Endothelial cell of umbilical vein (primary cell): ENCODE results near the gene FMN1. TPM values are rescaled to one million over a fixed set of nuclear protein-coding genes. Genes with fewer than 3 reads are reported as not detected.

Experiments used
- BruUV-seq: library from RNA; stranded (reverse); fragments of 400-500 nt; replicated peaks from 2 replicates; lab custom pipeline; 2021; lab: Mats Ljungman, UMichigan
- CTCF ChIA-PET: fragments of 300-600, 350-600 bp; sonication (Branson Sonifier 250); formaldehyde crosslinking; loops from one replicate; lab custom pipeline; 2021; ENCODE audit warnings: antibody characterized with exemption, inconsistent platforms; lab: Charles Lee
- POLR2A ChIA-PET: fragments of 300-600, 350-600 bp; sonication (Branson Sonifier 250); formaldehyde crosslinking; loops from one replicate; lab custom pipeline; 2021; ENCODE audit warnings: antibody characterized with exemption, inconsistent platforms; lab: Charles Lee
- DNase-seq: peaks from one replicate; pipeline ENCODE4 v3.0.0-alpha.2; 2011; ENCODE audit warnings: low read depth, low spot score
- FAIRE-seq: peaks from 2 replicates; lab custom pipeline; 2011; peaks lifted over from hg19 to GRCh38; lab: Jason Lieb, UNC
- H2AFZ ChIP-seq: 2 replicates; pipeline ENCODE4 v1.6.0; 2012; ENCODE audit warnings: low read depth, low read length, control low read depth, inconsistent platforms
- H3K27ac ChIP-seq: 2 replicates; pipeline ENCODE4 v1.5.1; 2011; ENCODE audit warnings: low read depth, mild to moderate bottlenecking, control low read depth, low read length, moderate library complexity; ENCODE audit not compliant: insufficient read depth
- H3K27me3 ChIP-seq, 2 experiments: 2 replicates each; pipeline versions ENCODE4 v1.6.0 to v1.6.1; 2011; ENCODE audit warnings: low read length in 2 of 2, mixed read lengths in 1 of 2; ENCODE audit not compliant: control insufficient read depth in 2 of 2, insufficient read depth in 2 of 2
- H3K36me3 ChIP-seq, 2 experiments: 2 replicates in 1 of 2; 3 replicates in 1 of 2; pipeline ENCODE4 v1.5.1; 2011; ENCODE audit warnings: low read length in 2 of 2, mild to moderate bottlenecking in 1 of 2, moderate library complexity in 1 of 2; ENCODE audit not compliant: control insufficient read depth in 2 of 2, insufficient read depth in 2 of 2; ENCODE audit errors: extremely low read depth in 1 of 2
- H3K4me1 ChIP-seq: 3 replicates; pipeline ENCODE4 v1.5.1; 2011; ENCODE audit warnings: mild to moderate bottlenecking, low read length; ENCODE audit not compliant: control insufficient read depth, insufficient read depth; ENCODE audit errors: extremely low read depth
- H3K4me2 ChIP-seq: 2 replicates; pipeline ENCODE4 v1.6.1; 2011; ENCODE audit warnings: low read length, control low read depth, mixed read lengths; ENCODE audit not compliant: insufficient read depth
- H3K4me3 ChIP-seq, 3 experiments: fragments of 200-600 bp in 1 of 3; sonication (generic), shearing (Covaris generic) in 1 of 3; replicated peaks in 1 of 3; 2 replicates each; pipeline ENCODE4 v1.5.1; 2011 to 2016; ENCODE audit warnings: control low read depth in 3 of 3, low read length in 3 of 3, mild to moderate bottlenecking in 2 of 3, inconsistent platforms in 1 of 3, low read depth in 1 of 3, moderate library complexity in 1 of 3; ENCODE audit not compliant: insufficient read depth in 1 of 3
- H3K79me2 ChIP-seq: 2 replicates; pipeline ENCODE4 v1.6.0; 2012; ENCODE audit warnings: low read length, inconsistent platforms; ENCODE audit not compliant: control insufficient read depth, insufficient read depth
- H3K9ac ChIP-seq: replicated peaks from 2 replicates; pipeline ENCODE3; 2011; ENCODE audit warnings: low read length, control low read depth; ENCODE audit not compliant: insufficient read depth; ENCODE audit errors: extremely low read depth
- H3K9me1 ChIP-seq: replicated peaks from 3 replicates; pipeline ENCODE4 v1.6.0; 2011; ENCODE audit warnings: mild to moderate bottlenecking, low read length; ENCODE audit not compliant: control insufficient read depth, insufficient read depth; ENCODE audit errors: extremely low read depth
- H3K9me3 ChIP-seq: replicated peaks from 2 replicates; pipeline ENCODE4 v1.5.1; 2012; ENCODE audit warnings: low read length, inconsistent platforms; ENCODE audit not compliant: control insufficient read depth, insufficient read depth
- H4K20me1 ChIP-seq: replicated peaks from 2 replicates; pipeline ENCODE3; 2011; ENCODE audit warnings: mild to moderate bottlenecking, low read length; ENCODE audit not compliant: control insufficient read depth, insufficient read depth; ENCODE audit errors: extremely low read depth
- EZH2 ChIP-seq: IDR thresholded peaks from 2 replicates; pipeline ENCODE4 v1.6.1; 2012; ENCODE audit warnings: borderline replicate concordance, low read depth, mild to moderate bottlenecking, moderate library complexity, low read length, inconsistent platforms; ENCODE audit not compliant: severe bottlenecking
- FOS ChIP-seq: IDR thresholded peaks from 2 replicates; pipeline ENCODE4 v1.6.1; 2011; ENCODE audit warnings: mild to moderate bottlenecking, low read length, moderate library complexity, borderline replicate concordance; ENCODE audit not compliant: insufficient read depth
- GATA2 ChIP-seq: IDR thresholded peaks from 2 replicates; pipeline ENCODE4 v1.7.0; 2011; ENCODE audit warnings: low read depth, mild to moderate bottlenecking, moderate library complexity, mixed read lengths, low read length; ENCODE audit not compliant: insufficient read length, insufficient read depth
- JUN ChIP-seq: IDR thresholded peaks from 2 replicates; pipeline ENCODE4 v1.6.1; 2011; ENCODE audit warnings: borderline replicate concordance, low read depth; ENCODE audit not compliant: insufficient read length, insufficient read depth
- MYC ChIP-seq: IDR thresholded peaks from one replicate; pipeline ENCODE4 v1.6.1; 2011; ENCODE audit warnings: mild to moderate bottlenecking, low read depth, low read length
- POLR2A ChIP-seq: IDR thresholded peaks from 2 replicates; pipeline ENCODE4 v1.6.1; 2012; ENCODE audit warnings: low read depth, mild to moderate bottlenecking, control low read depth, low read length
- POLR2AphosphoS5 ChIP-seq: IDR thresholded peaks from 2 replicates; pipeline ENCODE4 v1.6.1; 2012; ENCODE audit warnings: low read depth, mild to moderate bottlenecking, control low read depth, low read length, moderate library complexity; ENCODE audit not compliant: insufficient read depth
- dilution Hi-C: fragments of 300-500 bp; cut with MboI; formaldehyde crosslinking; loops from one replicate; pipeline ENCODE4 v1.15.0; 2019; ENCODE audit warnings: low sequenced_read_pairs; ENCODE audit not compliant: extremely low pct_ligation_motif_present
- intact Hi-C: fragments of 100-400 bp; cut with micrococcal nuclease; formaldehyde crosslinking; loops from one replicate; pipeline ENCODE4 v1.10.0; 2022
- polyA plus RNA-seq, 4 experiments: library from polyadenylated mRNA; depleted of rRNA in 3 of 4; stranded (reverse) in 3 of 4; unstranded in 1 of 4; fragments of >200 nt; gene quantifications; 2 replicates each; pipeline versions ENCODE4 v1.2.1 to v1.2.3, GENCODE V29; 2011 to 2012; ENCODE audit warnings: missing spikeins in 1 of 4
- total RNA-seq: library from RNA; stranded (reverse); gene quantifications from 2 replicates; pipeline ENCODE4 v1.2.3, GENCODE V29; 2021
- TF ChIP-seq, protein P1 (sequence below), 2 donors: IDR thresholded peaks; 1 replicate in 1 of 2; 2 replicates in 1 of 2; pipeline ENCODE4 v1.5.1; 2011; ENCODE audit warnings: low read length in 2 of 2, mild to moderate bottlenecking in 2 of 2, moderate library complexity in 2 of 2, control low read depth in 1 of 2, inconsistent platforms in 1 of 2, low read depth in 1 of 2; ENCODE audit not compliant: insufficient read depth in 1 of 2; ENCODE audit errors: extremely low read depth in 1 of 2
- TF ChIP-seq, protein P2 (sequence below): IDR thresholded peaks from 2 replicates; pipeline ENCODE4 v1.6.1; 2011; ENCODE audit not compliant: insufficient read depth, insufficient read length

Gene FMN1
- total and polyA plus RNA-seq, 2 donors (not counting 3 experiments of a cell fraction or from before 2014, with no cell fraction given), result 0.01 to 0.29 TPM

GRCh38 chr15:33159726-33160453 is 34.6 kb downstream of the FMN1 start:
- Histone ChIP-seq H3K9me3 (no peaks in the 10 kb centered on the region), H3K27me3 (no peaks in the 10 kb centered on the region), H3K4me1 (no peaks in the 10 kb centered on the region), H2AFZ (no peak overlapping the region), H3K27ac (no peak overlapping the region), H3K4me2 (no peak overlapping the region), H3K79me2 (no peaks in the 10 kb centered on the region), H4K20me1 (no peaks in the 10 kb centered on the region), H3K9me1 (no peaks in the 10 kb centered on the region), H3K9ac (no peak overlapping the region), H3K4me3 (no peak overlapping the region), H3K36me3 (no peaks in the 10 kb centered on the region)
- intact Hi-C loops, result no loop called here
- no TSS peak for BruUV-seq
- FAIRE-seq, result no peak
- DNase-seq, result no peak
- dilution Hi-C loops, result no loop called here
- TF ChIP-seq JUN (no peak), GATA2 (no peak), MYC (no peak), FOS (no peak), POLR2AphosphoS5 (no peak), POLR2A (no peak), EZH2 (no peak)
- TF ChIP-seq, protein P1, sequence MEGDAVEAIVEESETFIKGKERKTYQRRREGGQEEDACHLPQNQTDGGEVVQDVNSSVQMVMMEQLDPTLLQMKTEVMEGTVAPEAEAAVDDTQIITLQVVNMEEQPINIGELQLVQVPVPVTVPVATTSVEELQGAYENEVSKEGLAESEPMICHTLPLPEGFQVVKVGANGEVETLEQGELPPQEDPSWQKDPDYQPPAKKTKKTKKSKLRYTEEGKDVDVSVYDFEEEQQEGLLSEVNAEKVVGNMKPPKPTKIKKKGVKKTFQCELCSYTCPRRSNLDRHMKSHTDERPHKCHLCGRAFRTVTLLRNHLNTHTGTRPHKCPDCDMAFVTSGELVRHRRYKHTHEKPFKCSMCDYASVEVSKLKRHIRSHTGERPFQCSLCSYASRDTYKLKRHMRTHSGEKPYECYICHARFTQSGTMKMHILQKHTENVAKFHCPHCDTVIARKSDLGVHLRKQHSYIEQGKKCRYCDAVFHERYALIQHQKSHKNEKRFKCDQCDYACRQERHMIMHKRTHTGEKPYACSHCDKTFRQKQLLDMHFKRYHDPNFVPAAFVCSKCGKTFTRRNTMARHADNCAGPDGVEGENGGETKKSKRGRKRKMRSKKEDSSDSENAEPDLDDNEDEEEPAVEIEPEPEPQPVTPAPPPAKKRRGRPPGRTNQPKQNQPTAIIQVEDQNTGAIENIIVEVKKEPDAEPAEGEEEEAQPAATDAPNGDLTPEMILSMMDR (IDR thresholded peaks at IDR 0.05; ENCODE audit: extremely low read depth in 1 of 2, insufficient read depth in 1 of 2, low read depth in 1 of 2, low read length in 2 of 2), result no peak
- TF ChIP-seq, protein P2, sequence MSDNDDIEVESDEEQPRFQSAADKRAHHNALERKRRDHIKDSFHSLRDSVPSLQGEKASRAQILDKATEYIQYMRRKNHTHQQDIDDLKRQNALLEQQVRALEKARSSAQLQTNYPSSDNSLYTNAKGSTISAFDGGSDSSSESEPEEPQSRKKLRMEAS, result no peak
- CTCF ChIA-PET, result no interaction called here
- POLR2A ChIA-PET, result no interaction called here
